T-helper 22 cell (primary cell): ENCODE data around the gene C10orf95.

ENCODE experiments used
- DNase-seq: peaks from one replicate; pipeline ENCODE4 v3.0.0-alpha.2; 2020; ENCODE audit warnings: low read depth

The C10orf95 gene

DNA sequence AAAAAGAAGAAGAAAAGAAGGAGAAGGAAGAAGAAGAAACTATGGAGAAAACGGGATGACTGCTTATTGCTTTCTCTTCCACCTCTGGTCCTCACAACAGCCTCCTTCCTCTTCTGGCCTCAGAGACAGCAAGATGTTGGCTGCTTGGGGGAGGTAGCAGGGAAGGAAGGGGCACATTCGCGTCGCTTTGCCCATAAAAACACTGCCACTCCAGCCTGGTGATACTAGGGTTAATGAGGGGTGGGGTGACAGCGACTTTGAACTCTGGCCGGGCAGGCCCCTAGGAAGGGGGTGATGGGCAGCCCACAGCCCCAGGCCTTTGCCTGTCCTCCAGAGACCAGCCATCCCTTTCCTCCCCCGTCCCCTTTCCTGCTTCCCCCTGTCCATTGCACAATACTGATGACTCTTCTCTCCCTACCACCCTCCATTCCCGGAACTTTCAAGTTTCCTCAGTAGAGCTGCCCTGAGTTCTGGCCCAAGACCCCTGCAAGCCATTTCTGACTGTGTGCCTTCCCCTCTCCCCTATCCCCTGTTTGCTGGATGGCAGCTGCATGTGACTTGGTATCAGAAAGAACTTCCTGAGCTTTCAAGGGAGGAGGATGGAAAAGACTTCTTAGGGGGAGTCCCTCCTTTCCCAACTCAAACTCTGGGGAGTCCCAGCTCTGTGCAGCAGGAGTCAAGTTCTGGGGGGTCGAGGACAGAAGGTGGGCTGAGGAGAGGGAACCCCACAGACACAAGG is 16.8 kb downstream of the C10orf95 start:
- no peak for DNase-seq

- no peak for DNase-seq
Measured at GRCh38 chr10:102433619-102434046, 17.7 kb downstream of the C10orf95 start.

GRCh38 chr10:102432162-102432950 is 19.0 kb downstream of the C10orf95 start, which contains the start of gene CUEDC2:
Gene CUEDC2 (minus strand): TSS chr10:102432574. CDS start chr10:102425188, 7,386 bp downstream.
- peak; percentile 90 for DNase-seq

DNA sequence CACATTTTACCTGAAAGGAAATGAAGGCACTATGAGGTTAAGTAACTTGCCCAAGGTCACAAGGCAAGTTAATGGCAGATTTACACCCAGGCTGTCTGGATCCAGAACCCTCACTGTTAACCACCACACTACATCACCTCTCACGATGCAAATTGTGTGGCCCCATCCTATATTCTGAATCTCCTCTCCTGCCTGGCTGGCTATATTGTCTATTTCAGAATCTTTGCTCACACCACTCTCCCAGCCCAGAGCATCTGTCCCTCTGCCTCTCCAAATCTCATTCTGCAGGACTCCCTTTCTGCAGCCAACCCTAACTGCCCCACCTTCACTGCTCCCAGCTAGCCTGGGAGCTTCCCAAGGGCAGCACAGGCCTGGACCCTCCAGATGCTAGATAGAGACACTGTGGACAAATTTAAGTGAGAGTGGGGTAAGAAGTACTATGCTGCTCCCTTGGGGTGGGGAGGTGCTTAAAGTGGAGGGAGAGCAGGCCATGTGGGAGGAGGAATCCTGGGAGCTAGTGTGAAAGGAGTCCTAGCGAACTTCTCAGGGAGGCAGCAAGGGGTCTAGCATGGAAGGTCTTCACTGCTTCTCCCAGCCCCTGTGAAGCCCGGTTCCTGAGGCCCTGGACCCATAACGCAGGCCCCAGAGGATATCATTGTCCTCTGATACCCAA is 19.8 kb downstream of the C10orf95 start:
- no peak for DNase-seq

DNA sequence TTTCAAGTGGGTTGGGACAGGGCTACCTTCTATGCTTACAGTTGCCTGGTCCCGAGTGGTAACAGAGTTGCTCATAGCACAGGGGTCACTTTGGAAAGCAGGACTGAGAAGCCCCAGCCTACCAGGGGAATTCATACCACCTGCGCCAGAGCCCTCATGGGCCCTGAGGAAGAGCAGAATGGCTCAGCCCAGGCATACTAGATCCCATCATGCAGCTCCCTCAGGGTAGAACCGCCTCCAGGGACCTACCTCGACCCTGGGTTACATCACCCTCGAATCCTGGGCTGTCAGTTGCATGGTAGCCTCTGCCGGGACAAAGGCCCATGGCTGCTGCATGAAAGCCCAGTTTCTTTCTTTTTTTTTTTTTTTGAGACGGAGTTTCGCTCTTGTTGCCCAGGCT is 21.9 kb downstream of the C10orf95 start:
- DNase-seq, result no peak

- no peak for DNase-seq
Measured at GRCh38 chr10:102426803-102427287, 24.5 kb downstream of the C10orf95 start.

DNA sequence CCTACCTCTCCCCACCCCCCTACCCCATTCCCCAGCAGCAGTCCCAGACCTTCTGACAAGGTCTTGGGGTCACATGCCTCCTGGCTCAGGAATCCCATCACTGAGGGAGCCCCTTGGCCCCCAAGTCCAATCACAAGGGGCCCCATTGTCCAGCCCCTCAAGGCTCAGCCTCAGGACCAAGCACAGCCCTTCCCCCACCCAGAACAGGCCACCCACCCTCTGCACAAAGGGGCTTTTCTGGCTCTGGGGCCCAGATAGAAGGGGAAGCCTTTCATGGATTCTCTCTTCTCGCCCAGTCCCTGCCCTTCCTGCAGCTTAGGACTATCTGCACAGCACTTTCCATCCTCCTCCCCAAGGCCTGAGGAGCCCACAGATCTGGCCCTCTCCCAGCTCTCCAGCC is 25.9 kb downstream of the C10orf95 start:
- DNase-seq, result no peak

DNA sequence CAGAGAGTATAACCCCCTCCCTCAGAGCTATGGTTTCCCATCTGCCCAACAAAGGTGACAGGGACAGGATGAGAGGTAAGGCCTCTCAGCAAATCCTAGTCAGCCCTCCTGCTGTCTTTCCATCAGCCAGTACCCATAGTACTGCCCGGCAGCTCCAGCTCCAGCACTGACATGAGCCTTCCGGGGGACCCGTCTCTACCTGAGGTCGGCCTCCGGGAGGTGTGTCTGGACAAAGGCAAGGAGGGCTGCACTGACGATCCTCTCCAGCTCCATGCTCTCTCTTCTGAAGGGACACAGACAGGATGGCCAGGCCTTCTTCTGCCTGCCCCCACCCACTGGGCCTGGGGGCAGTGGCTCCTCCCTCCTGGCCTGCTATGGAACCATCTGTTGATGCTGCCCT is 26.4 kb downstream of the C10orf95 start:
- DNase-seq, result no peak

- DNase-seq, result no peak
Measured at GRCh38 chr10:102424145-102424544, 27.2 kb downstream of the C10orf95 start.

GRCh38 chr10:102423372-102423968 is 27.9 kb downstream of the C10orf95 start:
- DNase-seq, result no peak

DNA sequence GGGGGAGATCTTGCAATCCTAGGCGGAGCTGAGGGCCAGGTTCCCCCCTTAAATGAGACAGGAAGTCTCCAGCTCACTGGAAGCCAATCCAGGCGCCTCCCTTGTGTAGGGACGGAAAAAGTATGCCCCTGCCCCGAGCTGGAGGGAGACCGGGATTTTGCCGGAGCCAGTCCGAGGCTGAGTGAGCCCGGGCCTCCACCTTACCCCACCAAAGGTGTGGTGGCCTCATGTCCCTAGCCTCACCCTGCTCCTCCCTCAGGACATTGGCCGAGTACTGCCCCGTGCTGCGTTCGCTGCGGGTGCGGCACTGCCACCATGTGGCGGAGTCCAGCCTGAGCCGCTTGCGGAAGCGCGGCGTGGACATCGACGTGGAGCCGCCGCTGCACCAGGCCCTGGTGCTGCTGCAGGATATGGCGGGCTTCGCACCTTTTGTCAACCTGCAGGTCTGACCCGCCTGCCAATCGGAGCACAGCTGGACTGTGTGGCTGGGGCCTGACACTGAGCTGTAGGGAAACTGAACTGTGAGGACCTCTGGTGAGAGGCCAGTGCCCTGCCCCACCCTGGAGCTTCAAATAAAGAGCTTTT is 28.7 kb downstream of the C10orf95 start:
- DNase-seq, result no peak

DNA sequence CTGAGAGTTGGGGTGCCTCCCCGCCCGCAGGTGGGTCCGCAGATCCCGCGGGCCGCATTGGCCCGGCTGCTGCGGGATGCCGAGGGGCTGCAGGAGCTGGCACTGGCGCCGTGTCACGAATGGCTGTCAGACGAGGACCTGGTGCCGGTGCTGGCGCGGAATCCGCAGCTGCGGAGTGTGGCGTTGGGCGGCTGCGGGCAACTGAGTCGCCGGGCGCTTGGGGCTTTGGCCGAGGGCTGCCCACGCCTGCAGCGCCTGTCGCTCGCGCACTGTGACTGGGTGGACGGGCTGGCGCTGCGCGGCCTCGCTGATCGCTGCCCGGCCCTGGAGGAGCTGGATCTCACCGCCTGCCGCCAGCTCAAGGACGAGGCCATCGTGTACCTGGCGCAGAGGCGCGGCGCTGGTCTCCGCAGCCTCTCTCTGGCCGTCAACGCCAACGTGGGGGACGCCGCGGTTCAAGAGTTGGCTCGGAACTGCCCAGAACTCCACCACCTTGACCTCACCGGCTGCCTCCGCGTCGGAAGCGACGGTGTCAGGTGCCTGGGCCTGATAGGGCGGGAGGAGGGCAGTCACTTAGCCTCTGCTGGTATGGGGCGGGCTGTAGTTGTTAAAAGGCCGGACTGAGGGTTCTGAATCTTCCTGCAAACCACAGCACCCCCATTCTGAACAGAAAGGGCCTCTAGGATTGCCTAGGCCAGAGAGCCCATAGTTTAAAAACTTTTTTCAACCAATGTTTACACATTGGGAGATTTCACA is 29.4 kb downstream of the C10orf95 start:
- no peak for DNase-seq

DNA sequence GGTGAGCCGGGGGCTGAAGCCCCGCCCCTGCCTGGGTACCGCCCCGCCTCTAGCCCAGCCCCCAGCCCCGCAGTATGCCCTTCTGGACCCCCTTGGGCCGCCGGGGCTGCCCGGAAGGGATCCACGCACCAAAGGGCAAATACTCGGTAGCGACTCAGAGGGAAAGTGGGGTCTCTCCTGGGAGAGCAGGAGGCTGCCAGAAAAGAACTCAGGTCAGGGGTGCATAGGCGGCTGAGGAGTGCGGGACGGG is 29.9 kb downstream of the C10orf95 start:
- DNase-seq, result no peak

DNA sequence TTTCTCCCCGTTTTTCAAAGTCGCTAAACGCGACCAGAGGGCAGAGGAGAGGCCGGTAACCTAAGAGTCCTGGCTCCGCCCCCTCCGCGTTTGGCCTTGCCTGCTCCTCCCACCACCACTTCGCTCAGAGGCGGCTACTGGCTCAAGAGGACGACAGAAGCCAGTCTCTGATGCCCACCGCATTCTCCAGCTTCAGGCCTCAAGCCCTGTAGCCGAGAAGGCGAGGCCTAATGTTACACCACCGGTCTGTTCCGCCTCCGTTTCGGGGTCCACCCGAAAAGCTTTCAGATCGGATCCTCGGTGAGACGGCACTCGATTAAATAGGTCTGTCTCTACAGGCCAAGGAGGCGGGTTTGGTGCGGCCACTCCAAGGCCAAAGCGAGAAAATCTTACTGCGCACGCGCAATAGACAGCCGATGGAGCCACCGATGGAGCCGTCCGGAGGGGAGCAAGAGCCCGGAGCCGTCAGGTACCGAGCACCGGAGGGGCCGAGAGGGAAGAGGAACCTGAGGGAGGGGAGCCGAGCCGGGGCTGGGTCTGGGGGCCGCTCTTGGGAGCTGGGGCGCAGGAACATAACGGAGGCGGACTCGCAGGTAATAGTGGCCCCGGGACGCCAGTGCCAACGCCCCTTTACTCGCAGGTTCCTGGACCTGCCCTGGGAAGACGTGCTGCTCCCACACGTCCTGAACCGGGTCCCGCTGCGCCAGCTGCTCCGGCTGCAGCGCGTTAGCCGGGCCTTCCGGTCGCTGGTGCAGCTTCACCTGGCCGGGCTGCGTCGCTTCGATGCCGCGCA is 30.4 kb downstream of the C10orf95 start, which contains the start of gene FBXL15:
FBXL15 (plus strand) TSS at position 123 of the 793 bp plus-strand sequence; CDS start at position 417, 294 bp downstream.
- peak; percentile 84 for DNase-seq

DNA sequence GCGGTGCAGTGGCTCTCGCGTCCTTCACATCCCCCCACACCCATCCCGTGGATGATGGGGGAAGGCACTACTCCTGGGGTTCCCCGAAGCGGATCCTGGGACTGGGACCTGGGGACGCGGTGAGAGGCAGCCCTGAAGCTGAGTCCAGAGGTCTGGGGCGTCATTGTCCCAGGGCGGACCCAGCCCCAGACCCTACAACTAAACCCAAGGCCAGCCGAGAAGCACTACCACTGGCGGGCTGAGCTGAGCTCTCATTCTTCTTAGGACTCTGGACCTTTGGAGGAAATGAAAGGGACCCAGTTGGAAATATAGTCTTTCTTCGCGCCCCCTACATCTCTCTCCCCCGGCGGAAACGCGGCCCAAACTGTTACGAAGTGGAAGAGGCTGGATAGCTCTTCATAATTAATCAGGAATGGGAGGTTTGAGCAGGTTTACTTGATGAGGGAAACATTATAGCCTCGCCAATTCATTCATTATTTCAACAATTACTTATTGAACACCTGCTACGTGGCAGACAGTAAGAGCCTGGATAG is 31.1 kb downstream of the C10orf95 start:
- no peak for DNase-seq

DNA sequence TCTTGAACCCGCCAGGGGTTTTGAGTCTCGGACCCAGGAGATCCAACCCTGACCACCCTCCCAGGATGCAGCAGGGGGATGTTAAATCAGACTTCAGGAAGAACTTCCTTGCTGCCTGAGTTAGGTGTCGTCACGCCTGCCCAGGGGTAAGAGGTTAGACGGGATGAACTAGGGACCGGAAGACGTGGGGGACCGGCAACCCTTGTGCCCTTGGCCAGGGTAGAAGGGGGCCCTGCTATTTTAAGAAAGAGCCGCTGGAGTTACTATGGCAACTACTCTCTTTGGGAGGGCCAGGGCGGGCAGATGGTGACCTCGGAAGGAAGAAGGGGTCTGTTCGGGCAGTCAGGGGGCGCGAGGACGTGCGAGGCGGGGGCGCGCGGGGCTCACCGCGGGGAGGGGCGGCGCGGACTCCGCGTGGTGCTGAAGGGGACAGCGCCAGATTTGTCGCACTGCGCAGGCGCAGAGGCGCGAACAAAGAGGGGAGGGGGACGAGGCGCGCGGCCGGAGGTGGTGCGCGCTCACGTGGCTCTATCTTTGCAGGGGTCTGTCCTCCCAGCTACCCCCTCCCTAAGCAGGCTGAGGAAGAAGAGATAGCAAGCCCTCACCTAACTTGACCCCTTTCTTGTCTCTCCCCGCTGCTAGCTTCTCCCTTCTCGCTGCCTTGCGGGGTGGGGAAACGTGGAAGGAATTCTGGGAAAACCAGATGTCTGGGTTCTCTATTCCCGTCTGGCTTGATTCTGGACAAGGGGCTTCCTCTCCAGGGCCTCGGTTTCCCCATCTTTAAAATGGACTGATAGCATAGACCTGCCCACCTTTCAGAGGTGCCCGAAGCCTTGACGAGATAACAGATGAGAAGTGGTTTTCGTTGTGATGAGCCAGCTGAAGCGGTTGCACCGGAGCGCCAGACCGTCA is 31.8 kb downstream of the C10orf95 start:
- peak; percentile 48 for DNase-seq

DNA sequence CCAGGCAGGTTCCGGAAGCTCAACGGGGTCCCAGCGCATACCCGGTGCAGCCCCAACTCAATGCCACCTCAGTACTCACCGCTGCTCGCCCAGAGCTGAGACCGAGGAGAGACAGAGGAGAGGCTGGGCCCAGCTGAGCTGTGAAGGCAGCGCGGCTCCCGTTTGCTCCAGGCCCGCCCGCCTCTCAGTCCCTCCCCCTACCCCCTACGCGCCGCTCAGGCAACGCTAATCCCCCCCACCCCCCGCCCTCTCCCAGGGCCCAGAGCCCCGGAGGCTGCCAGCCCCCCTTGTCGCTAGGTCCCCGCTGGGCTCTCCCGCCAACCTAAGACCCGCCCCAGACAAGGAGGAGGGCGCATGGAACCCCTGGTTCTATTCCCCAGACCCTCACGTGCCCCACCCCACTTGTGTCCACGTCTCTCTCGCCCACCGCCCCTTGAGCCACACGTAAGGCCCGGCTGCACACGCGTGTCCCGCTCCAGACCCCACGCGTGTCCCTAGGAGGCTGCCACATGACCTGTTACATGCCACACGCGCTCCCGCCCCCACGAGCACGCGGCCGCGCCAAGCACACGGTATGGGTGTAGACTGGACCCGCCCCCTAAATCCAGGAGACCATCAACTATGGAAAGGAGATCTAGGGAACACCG is 32.6 kb downstream of the C10orf95 start, which contains the start of gene PSD:
PSD (minus strand) TSS at position 164 of the 647 bp plus-strand sequence. CDS start 1,747 bp downstream, outside the sequence.
- DNase-seq, result no peak

- no peak for DNase-seq
Measured at GRCh38 chr10:102416695-102417094, 34.6 kb downstream of the C10orf95 start.
